ENCODE data around the gene CALML6.

GRCh38 chr1:1948783-1949182 is 33.7 kb downstream of the CALML6 start:
- TF ChIP-seq POLR2AphosphoS5 (IDR thresholded peaks at IDR 0.05; ENCODE audit: low read depth, low read length) (no peak), POLR2A (IDR thresholded peaks at IDR 0.05; ENCODE audit: low read depth, low read length) (no peak), TAF1 (IDR thresholded peaks at IDR 0.05; ENCODE audit: borderline replicate concordance, low read depth, low read length) (no peak)
